Naive thymus-derived CD4-positive, alpha-beta T cell (primary cell): ENCODE results near the gene CRYBA2. TPM values are rescaled to one million over a fixed set of nuclear protein-coding genes. Genes with fewer than 3 reads are reported as not detected.

Experiments
- microRNA-seq: library from miRNA; unstranded; fragments of <30 nt; microRNA quantifications from one replicate; pipeline ENCODE4 v1.2.0, GENCODE V29; 2022; ENCODE audit warnings: borderline microRNAs expressed
- polyA plus RNA-seq, 2 donors: library from polyadenylated mRNA; unstranded; fragments of 300-500 nt; fragmentation: Illumina TruSeq; gene quantifications; one replicate each; pipeline ENCODE4 v1.2.3, GENCODE V29; 2021
- total RNA-seq, 6 experiments: library from RNA in 5 of 6; stranded (reverse) in 5 of 6; gene quantifications; 1 replicate in 5 of 6; 2 replicates in 1 of 6; pipeline ENCODE4 v1.2.3 and lab custom pipeline; 2021 to 2026

Gene CRYBA2
- total and polyA plus RNA-seq, 7 experiments from 2014 or later: not detected

Small RNA genes within 50 kb of the gene (microRNA-seq; reads per million reads assigned to microRNA genes)
- gene MIR375: not detected

Other genes starting within 250 kb of the CRYBA2 start
- gene CYP27A1, start 211.3 kb downstream of the CRYBA2 start, total RNA-seq: 10 to 100 TPM in 1 of 5 experiments, 1 to 10 TPM in 3, under 1 TPM in 1; 0.19 to 10.6 (median 3.9) TPM
- under 1 TPM in 1 of 2 donors, not detected in 1; 0.09 TPM for gene CYP27A1, start 211.3 kb downstream of the CRYBA2 start, polyA plus RNA-seq
- gene PRKAG3, start 161.6 kb downstream of the CRYBA2 start, total RNA-seq: not detected
- gene PRKAG3, start 161.6 kb downstream of the CRYBA2 start, polyA plus RNA-seq: not detected
- gene WNT6, start 133.6 kb downstream of the CRYBA2 start, total RNA-seq: under 1 TPM in 1 of 5 experiments, not detected in 4; 0.22 TPM
- under 1 TPM in 1 of 2 donors, not detected in 1; 0.11 TPM for gene WNT6, start 133.6 kb downstream of the CRYBA2 start, polyA plus RNA-seq
- 1 to 10 TPM in 4 of 5 experiments, under 1 TPM in 1; 0.19 to 4.2 (median 3.0) TPM for gene WNT10A, start 112.6 kb downstream of the CRYBA2 start, total RNA-seq
- gene WNT10A, start 112.6 kb downstream of the CRYBA2 start, polyA plus RNA-seq: 1 to 10 TPM in 1 of 2 donors, under 1 TPM in 1; 0.61 to 1.2 TPM
- gene CDK5R2, start 33.8 kb downstream of the CRYBA2 start, total RNA-seq: not detected
- gene CDK5R2, start 33.8 kb downstream of the CRYBA2 start, polyA plus RNA-seq: not detected
- not detected for gene FEV, start 8.2 kb downstream of the CRYBA2 start, total RNA-seq
- not detected for gene FEV, start 8.2 kb downstream of the CRYBA2 start, polyA plus RNA-seq
- not detected for gene CFAP65, start 48.1 kb upstream of the CRYBA2 start, total RNA-seq
- not detected for gene CFAP65, start 48.1 kb upstream of the CRYBA2 start, polyA plus RNA-seq
- gene IHH, start 67.5 kb upstream of the CRYBA2 start, total RNA-seq: under 1 TPM in 2 of 5 experiments, not detected in 3; 0.17 to 0.24 TPM
- not detected for gene IHH, start 67.5 kb upstream of the CRYBA2 start, polyA plus RNA-seq
- 10 to 100 TPM; 11.4 to 24.0 (median 17.9) TPM for gene NHEJ1, start 167.4 kb upstream of the CRYBA2 start, total RNA-seq
- gene NHEJ1, start 167.4 kb upstream of the CRYBA2 start, polyA plus RNA-seq: 10 to 100 TPM; 24.5 to 32.7 TPM
- gene SLC23A3, start 176.6 kb upstream of the CRYBA2 start, total RNA-seq: 1 to 10 TPM in 4 of 5 experiments, under 1 TPM in 1; 0.69 to 8.6 (median 3.0) TPM
- gene SLC23A3, start 176.6 kb upstream of the CRYBA2 start, polyA plus RNA-seq: under 1 TPM in 1 of 2 donors, not detected in 1; 0.08 TPM
- 10 to 100 TPM; 48.2 to 77.6 (median 64.5) TPM for gene CNPPD1, start 183.5 kb upstream of the CRYBA2 start, total RNA-seq
- 10 to 100 TPM; 48.2 to 68.7 TPM for gene CNPPD1, start 183.5 kb upstream of the CRYBA2 start, polyA plus RNA-seq
- 100 to 1,000 TPM in 2 of 5 experiments, 10 to 100 TPM in 3; 70.2 to 124 (median 90.9) TPM for gene RETREG2, start 184.9 kb upstream of the CRYBA2 start, total RNA-seq
- gene RETREG2, start 184.9 kb upstream of the CRYBA2 start, polyA plus RNA-seq: 10 to 100 TPM; 58.5 to 62.4 TPM
- gene ZFAND2B, start 213.4 kb upstream of the CRYBA2 start, total RNA-seq: 10 to 100 TPM; 50.1 to 79.5 (median 71.3) TPM
- gene ZFAND2B, start 213.4 kb upstream of the CRYBA2 start, polyA plus RNA-seq: 10 to 100 TPM; 72.4 to 90.7 TPM
- 10 to 100 TPM in 2 of 5 experiments, 1 to 10 TPM in 3; 4.1 to 30.2 (median 8.3) TPM for gene ABCB6, start 225.5 kb upstream of the CRYBA2 start, total RNA-seq
- gene ABCB6, start 225.5 kb upstream of the CRYBA2 start, polyA plus RNA-seq: 1 to 10 TPM in 1 of 2 donors, under 1 TPM in 1; 0.66 to 3.2 TPM
- 10 to 100 TPM; 52.6 to 66.0 (median 60.9) TPM for gene ATG9A, start 236.2 kb upstream of the CRYBA2 start, total RNA-seq
- gene ATG9A, start 236.2 kb upstream of the CRYBA2 start, polyA plus RNA-seq: 10 to 100 TPM; 14.0 to 40.0 TPM
- 100 to 1,000 TPM; 117 to 287 (median 169) TPM for gene ANKZF1, start 236.4 kb upstream of the CRYBA2 start, total RNA-seq
- 10 to 100 TPM; 29.7 to 61.4 TPM for gene ANKZF1, start 236.4 kb upstream of the CRYBA2 start, polyA plus RNA-seq